Measurements from ENCODE around the gene RIMS4.
A peak's percentile ranks its signal among the peaks of the same experiment; 100 is the strongest.

The RIMS4 gene

GRCh38 chr20:44733341-44734069 lies 76.8 kb downstream of the RIMS4 start:
- Histone ChIP-seq H4K20me1 (ENCODE audit: insufficient read depth, low read length, poor library complexity, severe bottlenecking) (no peaks in the 10 kb centered on the region), H3K4me3 (ENCODE audit: low read length, poor library complexity, severe bottlenecking) (no peak overlapping the region), H3K4me2 (ENCODE audit: low read depth, low read length, poor library complexity, severe bottlenecking) (no peak overlapping the region), H3K36me3 (ENCODE audit: insufficient read depth, low read length) (no peaks in the 10 kb centered on the region), H3K27me3 (ENCODE audit: insufficient read depth, low read length, poor library complexity, severe bottlenecking) (no peaks in the 10 kb centered on the region), H3K4me1 (ENCODE audit: insufficient read depth, low read length, poor library complexity, severe bottlenecking) (peaks cover 14% of the 10 kb centered on the region), H3K79me2 (ENCODE audit: insufficient read depth, low read length) (no peaks in the 10 kb centered on the region), H3K9me3 (ENCODE audit: insufficient read depth, low read depth, low read length) (no peaks in the 10 kb centered on the region), H3K9me2 (replicated peaks; ENCODE audit: low read depth, low read length) (no peaks in the 10 kb centered on the region), H3F3A (ENCODE audit: low read depth) (no peaks in the 10 kb centered on the region), H3K9ac (ENCODE audit: low read depth, low read length, poor library complexity, severe bottlenecking) (no peak overlapping the region), H2AFZ (ENCODE audit: low read length) (no peak overlapping the region)
- TF ChIP-seq EZH2phosphoT487 (IDR thresholded peaks at IDR 0.05; ENCODE audit: borderline replicate concordance), result no peak
- TF ChIP-seq CTCF (conservative IDR thresholded peaks at IDR 0.05; ENCODE audit: low read length), result peak; percentile 85

- Histone ChIP-seq H3K9me3 (ENCODE audit: insufficient read depth, low read depth, low read length) (no peaks in the 10 kb centered on the region), H3K27me3 (ENCODE audit: insufficient read depth, low read length, poor library complexity, severe bottlenecking) (no peaks in the 10 kb centered on the region), H3K4me3 (ENCODE audit: low read length, poor library complexity, severe bottlenecking) (no peak overlapping the region), H3K4me2 (ENCODE audit: low read depth, low read length, poor library complexity, severe bottlenecking) (no peak overlapping the region), H4K20me1 (ENCODE audit: insufficient read depth, low read length, poor library complexity, severe bottlenecking) (no peaks in the 10 kb centered on the region), H3F3A (ENCODE audit: low read depth) (no peaks in the 10 kb centered on the region), H3K79me2 (ENCODE audit: insufficient read depth, low read length) (no peaks in the 10 kb centered on the region), H2AFZ (ENCODE audit: low read length) (no peak overlapping the region), H3K36me3 (ENCODE audit: insufficient read depth, low read length) (no peaks in the 10 kb centered on the region), H3K9ac (ENCODE audit: low read depth, low read length, poor library complexity, severe bottlenecking) (no peak overlapping the region), H3K9me2 (replicated peaks; ENCODE audit: low read depth, low read length) (no peaks in the 10 kb centered on the region), H3K4me1 (ENCODE audit: insufficient read depth, low read length, poor library complexity, severe bottlenecking) (peaks cover 11% of the 10 kb centered on the region)
- no peak for TF ChIP-seq CTCF (conservative IDR thresholded peaks at IDR 0.05; ENCODE audit: low read length)
- TF ChIP-seq EZH2phosphoT487 (IDR thresholded peaks at IDR 0.05; ENCODE audit: borderline replicate concordance), result no peak
Measured at GRCh38 chr20:44732327-44732726, 78.0 kb downstream of the RIMS4 start.

GRCh38 chr20:44731657-44732056 lies 78.7 kb downstream of the RIMS4 start:
- Histone ChIP-seq H3K4me2 (ENCODE audit: low read depth, low read length, poor library complexity, severe bottlenecking) (no peak overlapping the region), H3K36me3 (ENCODE audit: insufficient read depth, low read length) (no peaks in the 10 kb centered on the region), H3K4me3 (ENCODE audit: low read length, poor library complexity, severe bottlenecking) (no peak overlapping the region), H4K20me1 (ENCODE audit: insufficient read depth, low read length, poor library complexity, severe bottlenecking) (no peaks in the 10 kb centered on the region), H3K4me1 (ENCODE audit: insufficient read depth, low read length, poor library complexity, severe bottlenecking) (peaks cover 5% of the 10 kb centered on the region), H3K9me3 (ENCODE audit: insufficient read depth, low read depth, low read length) (no peaks in the 10 kb centered on the region), H3K79me2 (ENCODE audit: insufficient read depth, low read length) (no peaks in the 10 kb centered on the region), H3K9ac (ENCODE audit: low read depth, low read length, poor library complexity, severe bottlenecking) (no peak overlapping the region), H3K9me2 (replicated peaks; ENCODE audit: low read depth, low read length) (no peaks in the 10 kb centered on the region), H3F3A (ENCODE audit: low read depth) (no peaks in the 10 kb centered on the region), H2AFZ (ENCODE audit: low read length) (no peak overlapping the region), H3K27me3 (ENCODE audit: insufficient read depth, low read length, poor library complexity, severe bottlenecking) (no peaks in the 10 kb centered on the region)
- no peak for TF ChIP-seq CTCF (conservative IDR thresholded peaks at IDR 0.05; ENCODE audit: low read length)
